WI38 (cell line): ENCODE results near the gene AWAT1.

ENCODE experiments used
- H3K4me3 ChIP-seq: 2 replicates; pipeline ENCODE4 v1.5.1; 2011; ENCODE audit warnings: low read depth, mild to moderate bottlenecking, control low read depth, low read length
- TF ChIP-seq, protein P1 (sequence below): IDR thresholded peaks from 2 replicates; pipeline ENCODE4 v1.5.1; 2012; ENCODE audit warnings: low read depth, mild to moderate bottlenecking, control low read depth, low read length

The AWAT1 gene

DNA sequence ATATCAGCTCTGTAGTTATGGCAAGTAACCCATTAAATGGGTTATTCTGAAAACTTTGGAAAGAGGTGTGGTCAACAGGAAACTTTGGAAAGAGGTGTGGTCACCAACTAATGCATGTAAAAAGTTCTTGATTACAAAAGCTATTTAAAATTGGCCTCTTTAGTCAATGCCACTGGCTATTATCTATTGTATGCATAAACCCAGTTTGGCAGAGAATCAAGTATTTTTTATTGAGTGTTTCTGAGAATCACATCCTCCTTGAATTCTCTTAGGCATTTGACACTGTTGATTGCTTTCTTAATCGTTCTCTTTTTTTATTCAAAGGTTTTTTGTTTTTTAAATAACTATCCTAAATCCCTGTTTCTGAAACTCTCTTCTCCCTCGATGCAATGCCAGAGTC lies 18.0 kb downstream of the AWAT1 start:
- TF ChIP-seq, protein P1, sequence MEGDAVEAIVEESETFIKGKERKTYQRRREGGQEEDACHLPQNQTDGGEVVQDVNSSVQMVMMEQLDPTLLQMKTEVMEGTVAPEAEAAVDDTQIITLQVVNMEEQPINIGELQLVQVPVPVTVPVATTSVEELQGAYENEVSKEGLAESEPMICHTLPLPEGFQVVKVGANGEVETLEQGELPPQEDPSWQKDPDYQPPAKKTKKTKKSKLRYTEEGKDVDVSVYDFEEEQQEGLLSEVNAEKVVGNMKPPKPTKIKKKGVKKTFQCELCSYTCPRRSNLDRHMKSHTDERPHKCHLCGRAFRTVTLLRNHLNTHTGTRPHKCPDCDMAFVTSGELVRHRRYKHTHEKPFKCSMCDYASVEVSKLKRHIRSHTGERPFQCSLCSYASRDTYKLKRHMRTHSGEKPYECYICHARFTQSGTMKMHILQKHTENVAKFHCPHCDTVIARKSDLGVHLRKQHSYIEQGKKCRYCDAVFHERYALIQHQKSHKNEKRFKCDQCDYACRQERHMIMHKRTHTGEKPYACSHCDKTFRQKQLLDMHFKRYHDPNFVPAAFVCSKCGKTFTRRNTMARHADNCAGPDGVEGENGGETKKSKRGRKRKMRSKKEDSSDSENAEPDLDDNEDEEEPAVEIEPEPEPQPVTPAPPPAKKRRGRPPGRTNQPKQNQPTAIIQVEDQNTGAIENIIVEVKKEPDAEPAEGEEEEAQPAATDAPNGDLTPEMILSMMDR: no peak
- H3K4me3 ChIP-seq: no peak overlapping the region

DNA sequence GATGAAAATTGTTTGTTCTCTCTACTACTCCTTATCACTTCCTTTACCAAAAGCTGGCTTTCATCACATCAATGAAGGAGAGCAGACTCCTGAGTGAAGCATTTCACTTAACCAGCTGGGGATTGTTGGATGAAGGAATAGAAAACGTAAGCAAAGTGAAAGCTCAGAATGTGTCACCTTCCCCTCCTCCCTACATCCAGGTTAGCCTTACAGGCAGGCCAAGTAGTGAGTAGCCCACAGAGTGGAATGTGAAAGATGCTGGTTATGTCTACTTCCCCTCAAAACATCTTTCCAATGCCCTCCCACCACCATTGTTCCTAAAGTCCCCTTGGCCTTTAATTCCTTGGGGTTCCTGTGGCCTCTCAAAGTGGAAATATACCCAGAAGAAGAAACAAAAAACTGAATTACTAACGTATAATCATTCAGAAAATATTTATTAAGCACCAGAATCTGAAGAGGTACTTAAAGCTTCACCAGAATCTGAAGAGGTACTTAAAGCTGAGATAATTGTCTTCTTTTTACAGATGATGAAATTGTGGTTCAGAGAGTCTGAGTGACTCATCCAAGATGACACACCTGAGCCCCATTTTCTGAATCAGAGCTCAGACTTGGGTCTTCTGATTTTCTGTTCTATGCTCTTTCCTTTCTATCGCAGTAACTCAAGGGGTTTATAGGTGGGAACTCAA lies 19.1 kb downstream of the AWAT1 start:
- TF ChIP-seq, protein P1: no peak
- no peak overlapping the region for H3K4me3 ChIP-seq

DNA sequence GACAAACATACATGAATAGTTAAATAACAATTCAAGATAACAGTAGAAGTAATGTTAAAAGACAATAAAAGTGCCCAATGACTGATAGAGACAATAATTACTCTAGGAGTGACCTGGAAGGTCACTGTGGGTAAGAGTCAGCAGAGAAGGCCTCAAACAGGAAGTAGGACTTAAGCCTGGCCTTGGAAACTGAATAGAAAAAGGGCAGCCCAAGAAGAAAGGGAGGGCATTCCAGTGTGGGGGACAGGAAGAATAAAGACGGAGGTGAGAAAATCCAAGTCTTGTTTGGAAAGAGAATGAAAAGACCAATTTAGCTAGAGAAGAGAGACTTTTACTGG lies 19.6 kb downstream of the AWAT1 start:
- TF ChIP-seq, protein P1: no peak
- H3K4me3 ChIP-seq: no peak overlapping the region

DNA sequence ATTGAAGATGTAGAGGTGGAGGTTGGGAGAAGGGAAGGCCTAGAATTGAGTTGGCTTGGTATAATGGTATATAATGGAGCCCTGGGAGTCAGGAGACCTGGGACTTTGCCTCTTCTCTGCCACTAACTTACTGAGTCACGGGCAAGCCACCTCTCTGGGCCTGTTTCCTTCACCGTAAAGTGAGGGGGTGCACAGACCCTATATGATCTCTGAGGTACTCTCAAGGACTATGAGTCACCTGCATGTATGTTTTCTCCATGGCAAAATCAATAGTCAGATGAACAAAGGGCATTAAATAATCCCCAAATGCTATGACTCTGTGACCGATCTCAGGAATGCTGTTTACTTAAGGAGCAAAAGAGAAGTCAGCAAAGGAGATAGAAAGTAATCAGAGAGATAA lies 20.5 kb downstream of the AWAT1 start:
- no peak overlapping the region for H3K4me3 ChIP-seq
- TF ChIP-seq, protein P1: no peak

DNA sequence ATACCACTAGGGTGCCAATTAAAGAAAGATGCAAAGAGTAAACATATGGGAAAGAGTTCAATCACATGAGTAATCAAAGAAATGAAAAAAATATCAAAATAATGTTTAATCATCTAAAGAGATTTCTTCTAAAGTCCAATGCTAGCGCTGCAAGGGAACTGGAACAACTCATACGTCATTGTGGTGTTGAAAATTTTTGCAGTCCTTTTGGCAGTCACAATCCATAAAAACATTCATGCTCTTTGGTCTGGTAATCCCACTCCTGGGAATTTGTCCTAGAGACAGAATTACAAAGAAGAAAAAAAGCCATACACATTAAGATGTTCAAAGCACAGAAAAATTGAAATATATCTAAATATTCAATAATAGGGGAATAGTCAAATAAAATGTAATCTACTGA lies 21.0 kb downstream of the AWAT1 start:
- TF ChIP-seq, protein P1: no peak
- H3K4me3 ChIP-seq: no peak overlapping the region

DNA sequence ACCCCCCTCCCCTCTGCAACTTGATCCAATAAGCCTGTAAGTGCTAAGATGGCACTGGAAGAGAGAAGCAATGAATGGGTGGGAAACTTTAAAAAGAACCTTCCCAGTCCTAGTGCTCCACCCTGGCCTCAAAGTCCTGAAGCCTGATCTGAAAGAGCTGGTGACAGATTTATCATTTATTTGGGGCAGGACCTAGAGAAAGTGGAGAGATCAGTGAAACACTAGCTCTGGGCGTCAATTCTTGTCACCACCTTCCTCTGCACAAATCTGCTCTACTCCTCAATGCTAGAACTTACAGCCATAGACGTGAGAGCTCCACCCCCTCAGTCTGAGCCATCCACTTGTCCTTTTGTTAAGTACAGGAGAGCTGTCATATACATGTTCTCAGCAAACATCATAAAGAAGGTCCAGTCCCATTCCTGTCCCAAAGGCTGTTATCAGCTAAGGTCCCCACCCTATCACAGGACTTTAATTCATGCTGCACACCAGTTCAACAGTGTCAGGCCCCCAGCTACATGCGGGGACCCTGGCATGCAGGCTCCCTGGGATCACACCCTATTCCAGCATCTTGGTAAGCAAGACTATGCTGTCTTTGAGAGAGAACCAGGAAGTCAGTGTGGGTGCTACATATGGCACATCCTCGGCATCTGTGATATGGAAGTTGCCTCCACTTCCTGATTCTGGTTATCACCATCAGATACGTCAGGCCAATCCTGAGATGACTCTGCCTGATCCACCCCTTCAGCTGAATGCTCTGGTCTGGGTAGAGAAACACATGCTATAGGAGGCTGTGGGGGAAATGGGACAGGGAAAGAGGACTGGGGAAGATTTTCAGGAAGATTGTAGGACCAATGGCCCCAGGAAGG lies 23.2 kb downstream of the AWAT1 start:
- TF ChIP-seq, protein P1: no peak
- H3K4me3 ChIP-seq: no peak overlapping the region

DNA sequence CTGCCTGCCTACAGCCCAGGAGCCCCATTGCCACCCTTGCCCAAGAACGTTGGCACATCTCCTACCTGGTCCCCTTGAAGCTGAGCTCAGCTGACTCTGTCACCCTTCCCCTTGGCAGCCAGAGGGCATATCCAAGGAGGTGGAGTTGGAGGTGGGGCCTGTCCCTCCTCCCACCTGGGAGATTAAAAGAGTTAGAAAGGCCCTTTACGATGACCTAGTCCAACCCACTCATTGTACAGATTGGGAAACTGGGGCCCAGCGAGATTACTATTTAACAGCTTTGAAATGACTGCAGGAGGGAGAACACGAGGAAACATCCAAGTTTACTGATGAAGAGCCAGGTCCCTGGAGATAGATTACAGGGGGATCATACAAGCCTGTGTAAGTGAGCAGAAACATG lies 25.6 kb downstream of the AWAT1 start, which contains the start of gene P2RY4:
TSS of gene P2RY4 (minus strand) at position 101 of the 400 bp plus-strand sequence. CDS start 580 bp downstream, outside the sequence.
- TF ChIP-seq, protein P1: no peak
- H3K4me3 ChIP-seq: no peak within 1 kb of the TSS
